ENCODE data around the gene ADGRA1. TPM values are rescaled to one million over a fixed set of nuclear protein-coding genes. Genes with fewer than 3 reads are reported as not detected.

The ADGRA1 gene
- total RNA-seq, 1 donor from 2014 or later, result 9.1 TPM

DNA sequence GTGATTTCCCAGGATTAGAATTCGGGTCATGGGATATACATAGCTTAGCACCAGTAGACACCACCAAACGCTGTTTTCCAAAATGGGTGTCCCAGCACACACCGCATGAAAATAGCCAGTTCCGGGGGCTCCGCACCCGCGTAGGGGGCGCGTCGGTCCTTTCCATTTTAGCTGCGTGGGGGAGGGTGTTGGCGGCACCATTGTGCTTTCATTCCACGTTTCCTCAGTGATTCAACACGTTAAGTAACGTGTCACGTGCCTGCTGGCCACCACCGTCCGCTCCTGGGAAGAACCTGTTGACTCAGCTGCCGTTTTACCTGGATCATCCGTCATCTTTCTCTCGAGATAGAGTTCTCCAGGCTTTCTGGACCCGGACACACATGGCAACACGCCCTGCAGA lies 25.6 kb upstream of the ADGRA1 start:
- peaks cover 6% of the 10 kb centered on the region for H3K27me3 Mint-ChIP-seq (ENCODE audit: unreplicated experiment)

DNA sequence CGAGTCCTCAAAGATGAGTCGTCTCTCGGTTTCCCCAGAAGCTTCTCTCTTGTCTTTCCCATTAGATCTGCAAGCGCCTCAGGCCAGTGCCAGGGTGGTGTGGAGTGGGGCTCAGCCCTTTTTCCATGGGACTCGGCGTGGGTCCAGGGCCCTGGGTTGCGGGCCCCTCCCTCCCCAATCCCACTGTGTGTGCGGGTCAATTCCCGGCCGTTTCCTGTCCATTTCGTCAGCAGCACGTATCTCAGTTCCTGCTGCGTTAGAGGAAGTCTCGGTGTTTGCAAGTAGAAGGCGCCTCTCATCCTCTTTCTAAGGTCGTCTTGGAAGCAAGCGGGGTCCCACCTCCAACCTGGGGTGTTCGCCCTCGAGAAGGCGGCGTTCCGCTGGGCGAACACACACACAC lies 25.1 kb upstream of the ADGRA1 start:
- TF ChIP-seq, protein P1, sequence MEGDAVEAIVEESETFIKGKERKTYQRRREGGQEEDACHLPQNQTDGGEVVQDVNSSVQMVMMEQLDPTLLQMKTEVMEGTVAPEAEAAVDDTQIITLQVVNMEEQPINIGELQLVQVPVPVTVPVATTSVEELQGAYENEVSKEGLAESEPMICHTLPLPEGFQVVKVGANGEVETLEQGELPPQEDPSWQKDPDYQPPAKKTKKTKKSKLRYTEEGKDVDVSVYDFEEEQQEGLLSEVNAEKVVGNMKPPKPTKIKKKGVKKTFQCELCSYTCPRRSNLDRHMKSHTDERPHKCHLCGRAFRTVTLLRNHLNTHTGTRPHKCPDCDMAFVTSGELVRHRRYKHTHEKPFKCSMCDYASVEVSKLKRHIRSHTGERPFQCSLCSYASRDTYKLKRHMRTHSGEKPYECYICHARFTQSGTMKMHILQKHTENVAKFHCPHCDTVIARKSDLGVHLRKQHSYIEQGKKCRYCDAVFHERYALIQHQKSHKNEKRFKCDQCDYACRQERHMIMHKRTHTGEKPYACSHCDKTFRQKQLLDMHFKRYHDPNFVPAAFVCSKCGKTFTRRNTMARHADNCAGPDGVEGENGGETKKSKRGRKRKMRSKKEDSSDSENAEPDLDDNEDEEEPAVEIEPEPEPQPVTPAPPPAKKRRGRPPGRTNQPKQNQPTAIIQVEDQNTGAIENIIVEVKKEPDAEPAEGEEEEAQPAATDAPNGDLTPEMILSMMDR (IDR thresholded peaks at IDR 0.05; ENCODE audit: partially characterized antibody, unreplicated experiment), result no peak
- no peak for DNase-seq
- Mint-ChIP-seq H3K4me3 (ENCODE audit: unreplicated experiment) (no peak overlapping the region), H3K36me3 (ENCODE audit: unreplicated experiment) (no peaks in the 10 kb centered on the region), H3K27ac (ENCODE audit: unreplicated experiment) (no peak overlapping the region), H3K4me1 (ENCODE audit: low read depth, unreplicated experiment) (peaks cover 9% of the 10 kb centered on the region), H3K27me3 (ENCODE audit: unreplicated experiment) (peaks cover 4% of the 10 kb centered on the region), H3K9me3 (ENCODE audit: unreplicated experiment) (peaks cover 9% of the 10 kb centered on the region)

More for the DNA sequence above, 25.6 kb upstream of the ADGRA1 start:
- no peaks in the 10 kb centered on the region for H3K36me3 Mint-ChIP-seq (ENCODE audit: unreplicated experiment)
- H3K9me3 Mint-ChIP-seq (ENCODE audit: unreplicated experiment), result peaks cover 7% of the 10 kb centered on the region
- DNase-seq, result no peak
- no peak overlapping the region for H3K27ac Mint-ChIP-seq (ENCODE audit: unreplicated experiment)
- TF ChIP-seq, protein P1 (IDR thresholded peaks at IDR 0.05; ENCODE audit: partially characterized antibody, unreplicated experiment), result no peak
- H3K4me3 Mint-ChIP-seq (ENCODE audit: unreplicated experiment), result no peak overlapping the region
- peaks cover 5% of the 10 kb centered on the region for H3K4me1 Mint-ChIP-seq (ENCODE audit: low read depth, unreplicated experiment)

DNA sequence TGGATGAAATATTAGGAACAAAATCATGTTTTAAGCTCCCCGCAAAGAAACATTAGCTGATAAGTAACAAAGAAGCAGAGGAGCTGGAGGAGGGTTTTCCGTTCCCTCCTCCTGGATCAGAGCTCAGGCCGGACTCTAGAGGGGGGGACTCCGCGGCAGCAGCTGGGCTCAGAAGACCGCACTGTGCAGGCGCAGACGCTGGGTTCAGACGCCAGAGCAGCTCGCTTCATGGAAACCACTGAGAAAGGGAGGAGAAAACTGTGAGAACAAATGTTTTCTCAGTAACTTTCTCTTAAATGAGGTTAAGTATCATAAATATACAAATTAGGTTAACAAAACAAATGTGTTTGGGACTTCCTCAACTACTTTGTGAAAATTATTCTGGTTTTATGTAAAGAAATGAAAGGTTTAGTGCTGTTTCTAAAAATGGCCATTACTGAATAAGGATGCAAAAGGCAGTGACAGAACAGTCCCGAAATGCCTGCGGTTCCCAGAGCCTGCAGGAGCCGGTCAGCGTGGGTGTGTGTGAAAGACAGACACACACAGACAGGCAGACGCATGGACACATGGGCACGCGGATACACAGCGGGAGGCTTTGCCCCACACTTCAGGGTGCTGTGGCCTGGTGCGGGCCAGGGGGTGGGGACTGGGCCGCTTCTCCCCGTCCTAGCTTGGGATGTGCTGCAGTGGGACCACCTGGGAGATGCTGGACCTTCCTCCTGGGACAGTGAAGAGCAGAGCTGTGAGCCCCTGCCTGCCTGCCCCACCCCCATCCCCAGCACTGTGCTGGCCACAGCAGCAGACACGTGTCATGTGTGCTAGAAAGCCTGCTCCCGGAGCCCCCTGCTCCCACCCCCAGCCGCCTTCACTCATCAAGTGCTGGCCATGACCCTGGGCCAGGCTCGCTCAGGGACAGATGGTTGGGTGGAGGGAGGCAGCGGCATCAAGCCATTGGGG lies 20.3 kb upstream of the ADGRA1 start:
- no peak for DNase-seq
- H3K36me3 Mint-ChIP-seq (ENCODE audit: unreplicated experiment), result no peaks in the 10 kb centered on the region
- H3K9me3 Mint-ChIP-seq (ENCODE audit: unreplicated experiment), result peaks cover 10% of the 10 kb centered on the region
- H3K27me3 Mint-ChIP-seq (ENCODE audit: unreplicated experiment), result peaks cover 2% of the 10 kb centered on the region
- peaks cover 13% of the 10 kb centered on the region for H3K4me1 Mint-ChIP-seq (ENCODE audit: low read depth, unreplicated experiment)
- TF ChIP-seq, protein P1 (IDR thresholded peaks at IDR 0.05; ENCODE audit: partially characterized antibody, unreplicated experiment), result no peak
- no peak overlapping the region for H3K27ac Mint-ChIP-seq (ENCODE audit: unreplicated experiment)
- H3K4me3 Mint-ChIP-seq (ENCODE audit: unreplicated experiment), result peak overlapping the region; percentile 38

DNA sequence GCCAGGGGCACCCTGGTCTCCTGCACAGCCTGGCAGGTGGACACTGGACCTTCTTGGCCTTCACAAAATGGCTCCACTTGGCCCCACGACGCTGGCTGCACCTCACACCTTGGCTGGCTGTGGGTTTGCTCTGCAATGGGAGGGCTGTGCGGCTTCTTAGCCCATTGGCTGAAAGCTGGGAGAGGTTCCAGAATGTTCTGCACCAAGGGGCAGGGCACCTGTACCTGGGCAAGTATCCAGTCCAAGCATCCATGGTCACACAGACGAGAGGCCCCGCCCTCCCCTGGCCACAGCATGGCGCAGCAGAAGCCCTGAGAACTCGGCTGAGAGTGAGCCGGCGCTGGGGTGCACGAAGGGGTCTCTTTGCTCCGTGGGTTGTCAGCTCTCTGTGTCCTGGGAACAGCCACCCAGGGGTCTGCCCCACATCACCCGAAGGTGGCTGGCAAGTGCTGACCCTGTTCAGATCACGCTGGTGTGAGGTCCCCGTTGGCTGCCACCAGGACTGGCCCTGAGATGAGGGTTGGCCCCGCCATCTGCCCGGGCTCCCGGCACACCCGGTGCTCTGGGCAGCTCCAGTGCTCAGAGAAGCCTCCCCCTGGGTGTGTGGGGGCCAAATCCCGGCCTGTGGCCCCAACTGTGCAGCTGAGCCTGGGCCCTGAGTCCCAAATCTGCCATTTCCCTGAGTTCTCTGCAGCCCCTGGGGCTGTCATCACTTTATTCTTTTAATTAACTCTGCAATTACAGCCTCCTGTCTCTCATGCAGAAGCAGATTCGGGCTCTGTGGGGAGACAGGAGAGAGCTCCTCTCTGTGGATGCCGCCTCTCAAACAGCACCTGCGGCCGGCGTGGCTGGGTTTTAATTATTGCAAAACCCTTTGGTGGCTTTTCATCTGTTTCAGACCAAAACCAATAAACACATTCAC lies 19.4 kb upstream of the ADGRA1 start:
- Mint-ChIP-seq H3K27ac (ENCODE audit: unreplicated experiment) (peak overlapping the region; percentile 55), H3K9me3 (ENCODE audit: unreplicated experiment) (peaks cover 11% of the 10 kb centered on the region), H3K4me1 (ENCODE audit: low read depth, unreplicated experiment) (peaks cover 15% of the 10 kb centered on the region), H3K4me3 (ENCODE audit: unreplicated experiment) (no peak overlapping the region), H3K27me3 (ENCODE audit: unreplicated experiment) (peaks cover 2% of the 10 kb centered on the region), H3K36me3 (ENCODE audit: unreplicated experiment) (no peaks in the 10 kb centered on the region)
- DNase-seq, result no peak
- TF ChIP-seq, protein P1 (IDR thresholded peaks at IDR 0.05; ENCODE audit: partially characterized antibody, unreplicated experiment), result no peak

Data from glutamatergic neuron (in vitro differentiated cells).